GM12892 (cell line): ENCODE data around the gene SPTB.

Experiments
- POLR2A ChIP-seq: IDR thresholded peaks from 2 replicates; pipeline ENCODE4 v1.6.1; 2011; ENCODE audit warnings: low read depth, low read length, control low read depth
- POLR2AphosphoS5 ChIP-seq: IDR thresholded peaks from 2 replicates; pipeline ENCODE4 v1.6.1; 2011; ENCODE audit warnings: low read depth, low read length, control low read depth

DNA sequence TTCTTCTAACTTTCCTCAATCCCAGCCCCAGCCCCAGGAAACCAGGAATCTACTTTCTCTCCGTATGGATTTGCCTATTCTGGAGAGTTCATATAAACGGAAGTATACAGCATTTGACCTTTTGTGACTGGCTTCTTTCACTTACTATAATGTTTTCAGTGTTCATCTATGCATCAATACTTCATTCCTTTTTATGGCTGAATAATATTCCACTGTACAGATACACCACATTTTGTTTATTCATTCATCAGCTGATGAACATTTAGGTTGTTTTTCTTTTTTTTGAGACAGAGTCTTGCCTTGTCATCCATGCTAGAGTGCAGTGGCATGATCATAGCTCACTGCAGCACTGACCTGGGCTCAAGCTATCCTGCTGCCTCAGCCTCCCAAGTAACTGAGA, 179.4 kb downstream of the SPTB start:
- TF ChIP-seq POLR2A: no peak
- no peak for TF ChIP-seq POLR2AphosphoS5
